H1 (cell line): ENCODE data around the gene GALNT18. TPM values are rescaled to one million over a fixed set of nuclear protein-coding genes. Genes with fewer than 3 reads are reported as not detected.

Experiments used
- CTCF ChIA-PET: fragments of 300-600 bp; sonication (Branson Sonifier 250); formaldehyde crosslinking; loops from one replicate; lab custom pipeline; 2021; ENCODE audit not compliant: partially characterized antibody; lab: Charles Lee
- POLR2A ChIA-PET: fragments of 300-600 bp; sonication (Branson Sonifier 250); formaldehyde crosslinking; loops from one replicate; lab custom pipeline; 2021; ENCODE audit warnings: inconsistent platforms; ENCODE audit not compliant: partially characterized antibody; lab: Charles Lee
- DNase-seq, 2 experiments: peaks; one replicate each; pipeline versions ENCODE4 v3.0.0 to v3.0.0-alpha.2; 2010 to 2022; ENCODE audit warnings: low spot score in 2 of 2, low read depth in 1 of 2, mixed read lengths in 1 of 2
- FAIRE-seq: peaks from 2 replicates; lab custom pipeline; 2011; peaks lifted over from hg19 to GRCh38; lab: Jason Lieb, UNC
- H2AFZ ChIP-seq: 2 replicates; pipeline ENCODE4 v1.8.1; 2012; ENCODE audit warnings: low read length, inconsistent platforms
- H2AK5ac ChIP-seq: 2 replicates; pipeline ENCODE4 v1.6.1; 2013; ENCODE audit warnings: low read depth, low read length
- H2BK120ac ChIP-seq: replicated peaks from 2 replicates; pipeline ENCODE3; 2013; ENCODE audit warnings: low read depth, low read length, inconsistent platforms
- H2BK12ac ChIP-seq: 2 replicates; pipeline ENCODE4 v1.6.1; 2013; ENCODE audit warnings: low read depth, low read length
- H2BK15ac ChIP-seq: 2 replicates; pipeline ENCODE4 v1.6.1; 2013; ENCODE audit warnings: low read length
- H2BK20ac ChIP-seq: 2 replicates; pipeline ENCODE4 v1.6.1; 2013; ENCODE audit warnings: low read length
- H2BK5ac ChIP-seq: 2 replicates; pipeline ENCODE4 v1.6.1; 2013; ENCODE audit warnings: low read depth, low read length
- H3K14ac ChIP-seq: 2 replicates; pipeline ENCODE4 v1.6.1; 2013; ENCODE audit warnings: inconsistent platforms; ENCODE audit not compliant: insufficient read length
- H3K18ac ChIP-seq: 2 replicates; pipeline ENCODE4 v1.6.1; 2013; ENCODE audit warnings: low read length; ENCODE audit errors: extremely low read depth
- H3K23ac ChIP-seq: 2 replicates; pipeline ENCODE4 v1.6.1; 2013; ENCODE audit warnings: inconsistent platforms; ENCODE audit not compliant: insufficient read length
- H3K23me2 ChIP-seq: 2 replicates; pipeline ENCODE4 v1.6.1; 2013; ENCODE audit warnings: low read depth, low read length
- H3K27ac ChIP-seq: 2 replicates; pipeline ENCODE4 v1.6.1; 2011; ENCODE audit warnings: low read depth, low read length, inconsistent platforms
- H3K27me3 ChIP-seq, 4 experiments: replicated peaks in 1 of 4; 1 replicate in 1 of 4; 2 replicates in 3 of 4; pipeline versions ENCODE4 v1.6.1 to v1.8.1; 2011 to 2013; ENCODE audit warnings: low read length in 3 of 4, mild to moderate bottlenecking in 3 of 4, inconsistent platforms in 2 of 4, mixed read lengths in 2 of 4, moderate library complexity in 1 of 4; ENCODE audit not compliant: control insufficient read depth in 3 of 4, insufficient read depth in 3 of 4; ENCODE audit errors: extremely low read depth in 1 of 4
- H3K36me3 ChIP-seq, 4 experiments: 2 replicates each; pipeline versions ENCODE4 v1.6.1 to v1.8.1; 2011 to 2013; ENCODE audit warnings: mild to moderate bottlenecking in 4 of 4, low read length in 3 of 4, moderate library complexity in 2 of 4, control low read depth in 1 of 4, inconsistent platforms in 1 of 4; ENCODE audit not compliant: insufficient read depth in 4 of 4, control insufficient read depth in 2 of 4
- H3K4ac ChIP-seq: replicated peaks from 2 replicates; pipeline ENCODE3; 2013; ENCODE audit warnings: low read length, low read depth, mixed read lengths, inconsistent platforms; ENCODE audit not compliant: insufficient read length
- H3K4me1 ChIP-seq, 4 experiments: replicated peaks in 1 of 4; 1 replicate in 1 of 4; 2 replicates in 3 of 4; pipeline versions ENCODE4 v1.6.1 to v1.8.1; 2011 to 2013; ENCODE audit warnings: low read length in 3 of 4, inconsistent platforms in 2 of 4, mixed read lengths in 1 of 4; ENCODE audit not compliant: insufficient read depth in 4 of 4, control insufficient read depth in 3 of 4
- H3K4me2 ChIP-seq, 2 experiments: 2 replicates each; pipeline versions ENCODE4 v1.6.1 to v1.8.1; 2011 to 2013; ENCODE audit warnings: low read depth in 2 of 2, low read length in 2 of 2, control low read depth in 1 of 2, inconsistent platforms in 1 of 2, mild to moderate bottlenecking in 1 of 2; ENCODE audit not compliant: insufficient read depth in 1 of 2
- H3K4me3 ChIP-seq, 4 experiments: fragments of 200-600, 300-600 bp in 1 of 4; sonication (generic), shearing (Covaris generic), sonication (Bioruptor Twin) in 1 of 4; 2 replicates each; pipeline versions ENCODE4 v1.5.1 to v1.8.1; 2011 to 2016; ENCODE audit warnings: low read length in 4 of 4, low read depth in 3 of 4, control low read depth in 2 of 4, inconsistent platforms in 2 of 4, mild to moderate bottlenecking in 2 of 4, mixed read lengths in 1 of 4, moderate library complexity in 1 of 4; ENCODE audit not compliant: insufficient read depth in 2 of 4; ENCODE audit errors: extremely low read depth in 1 of 4
- H3K56ac ChIP-seq: replicated peaks from 2 replicates; pipeline ENCODE3; 2013; ENCODE audit warnings: low read depth, mild to moderate bottlenecking, mixed read lengths, low read length, inconsistent platforms; ENCODE audit not compliant: insufficient read length
- H3K79me1 ChIP-seq: 2 replicates; pipeline ENCODE4 v1.6.1; 2013; ENCODE audit warnings: low read depth, low read length, control low read depth
- H3K79me2 ChIP-seq, 2 experiments: 2 replicates each; pipeline versions ENCODE4 v1.6.1 to v1.8.1; 2012 to 2013; ENCODE audit warnings: low read length in 2 of 2, mild to moderate bottlenecking in 2 of 2, inconsistent platforms in 1 of 2; ENCODE audit not compliant: insufficient read depth in 2 of 2, control insufficient read depth in 1 of 2
- H3K9ac ChIP-seq, 4 experiments: replicated peaks in 1 of 4; 1 replicate in 1 of 4; 2 replicates in 3 of 4; pipeline versions ENCODE4 v1.6.1 to v1.8.1; 2011 to 2013; ENCODE audit warnings: low read depth in 3 of 4, low read length in 3 of 4, control low read depth in 2 of 4, mild to moderate bottlenecking in 2 of 4, moderate library complexity in 2 of 4, inconsistent platforms in 1 of 4; ENCODE audit errors: extremely low read depth in 1 of 4
- H3K9me3 ChIP-seq, 2 experiments: 2 replicates each; pipeline versions ENCODE4 v1.6.1 to v1.8.1; 2012 to 2013; ENCODE audit warnings: mild to moderate bottlenecking in 2 of 2, moderate library complexity in 2 of 2, control low read depth in 1 of 2, inconsistent platforms in 1 of 2, low read depth in 1 of 2, low read length in 1 of 2, mixed read lengths in 1 of 2; ENCODE audit not compliant: insufficient read depth in 2 of 2
- H4K20me1 ChIP-seq, 2 experiments: replicated peaks in 1 of 2; 2 replicates each; pipeline versions ENCODE3 to v1.8.1; 2011 to 2013; ENCODE audit warnings: inconsistent platforms in 2 of 2, low read length in 2 of 2, mild to moderate bottlenecking in 1 of 2; ENCODE audit not compliant: insufficient read depth in 2 of 2, control insufficient read depth in 1 of 2
- H4K5ac ChIP-seq: 2 replicates; pipeline ENCODE4 v1.6.1; 2013; ENCODE audit warnings: low read length, low read depth, mixed read lengths, inconsistent platforms; ENCODE audit not compliant: insufficient read length
- H4K8ac ChIP-seq: 2 replicates; pipeline ENCODE4 v1.8.0; 2013; ENCODE audit warnings: mild to moderate bottlenecking, moderate library complexity, low read length, inconsistent platforms; ENCODE audit not compliant: insufficient read depth; ENCODE audit errors: extremely low read depth
- H4K91ac ChIP-seq: replicated peaks from 2 replicates; pipeline ENCODE3; 2013; ENCODE audit warnings: low read length, mixed read lengths, inconsistent platforms; ENCODE audit not compliant: insufficient read length
- CTCF ChIP-seq, 3 experiments: IDR thresholded peaks; 1 replicate in 2 of 3; 2 replicates in 1 of 3; pipeline versions ENCODE4 v1.5.1 to v1.6.1; 2011; ENCODE audit warnings: low read length in 3 of 3, mild to moderate bottlenecking in 3 of 3, inconsistent platforms in 2 of 3, low read depth in 1 of 3, moderate library complexity in 1 of 3; ENCODE audit not compliant: insufficient read depth in 1 of 3; ENCODE audit errors: control extremely low read depth in 1 of 3
- E2F6 ChIP-seq: IDR thresholded peaks from 2 replicates; pipeline ENCODE4 v1.6.1; 2012; ENCODE audit warnings: inconsistent platforms
- GABPA ChIP-seq: IDR thresholded peaks from 2 replicates; pipeline ENCODE4 v1.6.1; 2011; ENCODE audit warnings: mild to moderate bottlenecking, low read length, moderate library complexity, borderline replicate concordance; ENCODE audit not compliant: insufficient read depth
- JUND ChIP-seq: IDR thresholded peaks from 2 replicates; pipeline ENCODE4 v1.6.1; 2011; ENCODE audit warnings: mild to moderate bottlenecking, improper control_type of control experiment, low read length
- KDM5A ChIP-seq: fragments of 200-600 bp; IDR thresholded peaks from 2 replicates; pipeline ENCODE4 v1.7.1; 2012; ENCODE audit warnings: mild to moderate bottlenecking, low read length, inconsistent platforms, mixed read lengths
- MAX ChIP-seq: IDR thresholded peaks from 2 replicates; pipeline ENCODE4 v1.6.1; 2012; ENCODE audit warnings: inconsistent platforms
- RFX5 ChIP-seq: IDR thresholded peaks from 2 replicates; pipeline ENCODE4 v1.6.1; 2011; ENCODE audit warnings: low read depth, low read length, improper control_type of control experiment, borderline replicate concordance
- SIRT6 ChIP-seq: IDR thresholded peaks from one replicate; pipeline ENCODE4 v1.7.1; 2012; ENCODE audit warnings: low read length, inconsistent platforms
- ZNF274 ChIP-seq: IDR thresholded peaks from 2 replicates; pipeline ENCODE4 v1.7.0; 2012; ENCODE audit warnings: low read length, borderline replicate concordance; ENCODE audit errors: extremely low read depth
- WGBS, 2 experiments: shearing (Covaris generic) in 1 of 2; methylation state at CpG; one replicate each; pipeline versions ENCODE4 v1.1.6 to v1.1.7; 2013 to 2015; ENCODE audit warnings: low lambda C conversion rate in 2 of 2, mixed read lengths in 2 of 2, inconsistent platforms in 1 of 2, low coverage in 1 of 2, missing lambda C conversion rate in 1 of 2; ENCODE audit not compliant: insufficient replicate concordance in 2 of 2, insufficient coverage in 1 of 2, insufficient read length in 1 of 2; ENCODE audit errors: extremely low coverage in 1 of 2, missing lambda C conversion rate in 1 of 2; 5-methylcytosine and 5-hydroxymethylcytosine counted together
- polyA plus RNA-seq, 7 experiments: library from polyadenylated mRNA; depleted of rRNA in 3 of 7; stranded (reverse) in 5 of 7; unstranded in 2 of 7; fragments of >200 nt in 5 of 7; fragments of 200-250 nt in 2 of 7; gene quantifications; 1 replicate in 5 of 7; 2 replicates in 1 of 7; 4 replicates in 1 of 7; pipeline versions ENCODE4 v1.2.1 to v1.2.3, GENCODE V29; 2011 to 2013; ENCODE audit warnings: missing spikeins in 2 of 7, mixed read lengths in 2 of 7
- total RNA-seq: library from RNA; stranded (reverse); fragmentation: NEBNext Ultra II Directional; extraction: Animal tissue kit (Norgen Biotek cat#: 25700); gene quantifications from 2 replicates; pipeline ENCODE4 v1.2.1, GENCODE V29; 2021

GALNT18 gene
- total and polyA plus RNA-seq, 2 of the 8 experiments (the other 6 are each of a cell fraction or from before 2014, with no cell fraction given): 6.0 to 9.4 TPM

GRCh38 chr11:11626128-11626527, 4.3 kb upstream of the GALNT18 start:
- TF ChIP-seq ZNF274 (no peak), JUND (no peak), CTCF (IDR thresholded peaks at IDR 0.05; ENCODE audit: control extremely low read depth in 1 of 3, insufficient read depth in 1 of 3, low read depth in 1 of 3, low read length in 3 of 3) (no peak), MAX (no peak), GABPA (no peak), E2F6 (no peak), SIRT6 (no peak), KDM5A (no peak), RFX5 (no peak)
- H4K20me1 ChIP-seq: no peaks in the 10 kb centered on the region
- no peak for FAIRE-seq
- H3K23me2 ChIP-seq: peaks cover 7% of the 10 kb centered on the region
- H3K9ac ChIP-seq: no peak overlapping the region
- no peaks in the 10 kb centered on the region for H3K79me1 ChIP-seq
- H4K5ac ChIP-seq: no peak overlapping the region
- no peak overlapping the region for H2AK5ac ChIP-seq
- H3K4me3 ChIP-seq: no peak overlapping the region
- no peaks in the 10 kb centered on the region for H3K79me2 ChIP-seq
- H2BK120ac ChIP-seq: no peak overlapping the region
- ChIA-PET CTCF (interaction anchor here (0.7 to 2.1 kb wide), 3 partner anchors 11 to 151 kb away, joined by 3 to 6 read pairs (median 6); no protein-coding TSS in a partner anchor), POLR2A (no interaction called here)
- H3K27ac ChIP-seq: no peak overlapping the region
- no peak overlapping the region for H3K4ac ChIP-seq
- H4K91ac ChIP-seq: no peak overlapping the region
- peaks cover 2 to 12% (median 5%) of the 10 kb centered on the region in 4 experiments; a peak in 6 of 7 replicates for H3K27me3 ChIP-seq
- H3K9me3 ChIP-seq: no peaks in the 10 kb centered on the region
- no peak overlapping the region for H2BK15ac ChIP-seq
- H3K56ac ChIP-seq: no peak overlapping the region
- H3K36me3 ChIP-seq: no peaks in the 10 kb centered on the region
- no peak overlapping the region for H2BK12ac ChIP-seq
- no peak overlapping the region for H2BK20ac ChIP-seq
- WGBS, 2 experiments: 81% methylated on average over 1 of the region's 1 CpG; no CpG with 5 or more reads in 1 of the 2 experiments
- no peak overlapping the region for H3K18ac ChIP-seq
- H3K23ac ChIP-seq: no peak overlapping the region
- H3K4me1 ChIP-seq: peaks cover 6 to 17% (median 14%) of the 10 kb centered on the region in 4 experiments; a peak in 6 of 7 replicates
- H2BK5ac ChIP-seq: no peak overlapping the region
- H3K4me2 ChIP-seq: no peak overlapping the region
- no peak for DNase-seq
- H4K8ac ChIP-seq: no peak overlapping the region
- no peak overlapping the region for H3K14ac ChIP-seq
- no peak overlapping the region for H2AFZ ChIP-seq
